Stomach (tissue), 9 donors: ENCODE results near the gene CPZ. TPM values are rescaled to one million over a fixed set of nuclear protein-coding genes. Genes with fewer than 3 reads are reported as not detected.

ENCODE experiments used
- DNase-seq, 2 donors: peaks; one replicate each; pipeline versions ENCODE4 v3.0.0 to v3.0.0-alpha.2; 2013 to 2019
- H3K27ac ChIP-seq, 5 donors: fragments of 200-600 bp in 4 of 5; sonication (generic) in 4 of 5; one replicate each; pipeline ENCODE4 v1.5.1; 2013 to 2019; ENCODE audit warnings: mild to moderate bottlenecking in 1 of 5, moderate library complexity in 1 of 5
- H3K27me3 ChIP-seq, 3 donors: fragments of 200-600 bp; sonication (generic); one replicate each; pipeline ENCODE4 v1.5.1; 2017 to 2019; ENCODE audit warnings: mixed run types in 1 of 3
- H3K36me3 ChIP-seq, 4 donors: fragments of 200-600 bp; sonication (generic); 1 replicate in 3 of 4; 2 replicates in 1 of 4; pipeline ENCODE4 v1.5.1; 2016 to 2019
- H3K4me1 ChIP-seq, 4 donors: fragments of 200-600 bp; sonication (generic); one replicate each; pipeline ENCODE4 v1.5.1; 2016 to 2019
- H3K4me3 ChIP-seq, 4 donors: fragments of 200-600 bp; sonication (generic) in 3 of 4; one replicate each; pipeline ENCODE4 v1.5.1; 2016 to 2019; ENCODE audit warnings: mild to moderate bottlenecking in 1 of 4
- H3K9me3 ChIP-seq, 4 donors: fragments of 200-600 bp; sonication (generic); one replicate each; pipeline ENCODE4 v1.5.1; 2016 to 2019
- CTCF ChIP-seq, 7 experiments: fragments of 450-650 bp in 4 of 7; fragments of 200-600 bp in 3 of 7; sonication (generic) in 3 of 7; IDR thresholded peaks; one replicate each; pipeline ENCODE4 v1.5.1; 2016 to 2019; ENCODE audit warnings: antibody characterized with exemption in 7 of 7, control low read depth in 2 of 7, mild to moderate bottlenecking in 1 of 7
- EP300 ChIP-seq: sonication (generic); formaldehyde crosslinking; IDR thresholded peaks from one replicate; pipeline ENCODE4 v1.6.1; 2017; ENCODE audit warnings: antibody characterized with exemption
- POLR2A ChIP-seq, 4 donors: fragments of 450-650 bp; IDR thresholded peaks; one replicate each; pipeline ENCODE4 v1.6.1; 2016; ENCODE audit warnings: antibody characterized with exemption in 4 of 4, control low read depth in 2 of 4, mild to moderate bottlenecking in 1 of 4, moderate library complexity in 1 of 4
- POLR2AphosphoS5 ChIP-seq, 3 donors: sonication (generic); formaldehyde crosslinking; IDR thresholded peaks; one replicate each; pipeline ENCODE4 v1.6.1; 2016; ENCODE audit warnings: antibody characterized with exemption in 3 of 3
- WGBS, 5 donors: extraction: QIAGEN DNeasy Blood & Tissue Kit in 3 of 5; methylation state at CpG; one replicate each; pipeline versions ENCODE4 v1.1.5 to v1.1.7; 2013 to 2018; 5-methylcytosine and 5-hydroxymethylcytosine counted together
- intact Hi-C: fragments of 100-400 bp; cut with DNase I; formaldehyde crosslinking; loops from one replicate; pipeline ENCODE4 v1.15.1; 2023; ENCODE audit warnings: low total_unique reads
- polyA plus RNA-seq, 3 donors: library from polyadenylated mRNA; stranded (reverse); fragments of 200-250 nt; gene quantifications; one replicate each; pipeline ENCODE4 v1.2.3, GENCODE V29; 2013
- total RNA-seq, 5 donors: library from RNA; depleted of rRNA; stranded (reverse); fragments of >200 nt; gene quantifications; one replicate each; pipeline versions ENCODE4 v1.1.0 to v1.2.3, GENCODE V29; 2014 to 2016
- donor health status: healthy with polysubstance abuse.
- donor health status: Bipolar disorder and iron deficiency.
- donor health status: healthy.

The CPZ gene
- total and polyA plus RNA-seq, 8 donors, result 0.25 to 13.2 (median 3.3) TPM; not detected in 2

DNA sequence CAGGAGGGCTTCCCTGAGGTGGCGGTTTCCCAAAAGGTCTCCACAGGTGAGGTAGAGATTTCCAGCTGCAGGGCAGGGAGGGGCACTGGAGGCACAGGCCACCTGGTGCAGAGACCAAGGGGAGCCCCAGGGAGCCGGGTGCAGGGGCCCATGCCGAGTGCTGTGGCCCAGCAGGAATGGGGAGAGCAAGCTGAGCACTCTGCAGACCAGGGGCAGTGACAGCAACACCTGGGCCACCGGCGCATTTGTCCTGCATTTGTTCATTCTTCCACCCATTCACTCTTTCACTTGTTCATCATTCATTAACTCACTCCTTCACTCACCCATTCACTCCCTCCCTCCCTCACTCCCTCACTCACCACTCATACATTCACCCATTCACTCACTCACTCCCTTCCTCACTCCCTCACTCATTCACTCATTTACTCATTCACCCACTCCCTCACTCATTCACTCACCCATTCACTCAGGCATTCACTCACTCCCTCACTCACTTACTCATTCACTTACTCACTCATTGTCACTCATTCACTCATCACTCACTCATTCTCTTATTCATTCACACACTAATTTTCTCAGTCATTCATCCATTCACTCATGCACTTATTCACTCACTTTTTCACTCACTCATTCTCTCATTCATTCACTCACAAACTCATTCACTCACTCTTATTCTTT lies 16.3 kb downstream of the CPZ start:
- Histone ChIP-seq H3K4me3 (no peak overlapping the region), H3K4me1 (peaks cover 0 to 7% (median 3%) of the 10 kb centered on the region in 4 donors), H3K27me3 (peaks cover 0 to 33% (median 14%) of the 10 kb centered on the region in 3 donors), H3K27ac (no peak overlapping the region), H3K9me3 (no peaks in the 10 kb centered on the region), H3K36me3 (no peaks in the 10 kb centered on the region)
- 64 to 74% (median 67%) methylated on average over 4 to 5 of the region's 5 CpGs for WGBS, 5 donors
- intact Hi-C loops, result loop anchor here (10.0 kb wide), 1 partner anchor 306 kb away; no protein-coding TSS in a partner anchor
- no peak for DNase-seq
- TF ChIP-seq POLR2A (IDR thresholded peaks at IDR 0.05) (no peak), POLR2AphosphoS5 (IDR thresholded peaks at IDR 0.05) (no peak), EP300 (no peak), CTCF (IDR thresholded peaks at IDR 0.05) (no peak)

- intact Hi-C loops, result loop anchor here (10.0 kb wide), 1 partner anchor 305 kb away; no protein-coding TSS in a partner anchor
Observed at GRCh38 chr4:8609406-8609805, 16.8 kb downstream of the CPZ start.

GRCh38 chr4:8609824-8610350 lies 17.3 kb downstream of the CPZ start:
- no peak overlapping the region for H3K4me3 ChIP-seq
- intact Hi-C loops, result loop anchor here (10.0 kb wide), 1 partner anchor 305 kb away; no protein-coding TSS in a partner anchor
- peaks cover 0 to 7% (median 3%) of the 10 kb centered on the region in 4 donors for H3K4me1 ChIP-seq
- TF ChIP-seq POLR2AphosphoS5 (IDR thresholded peaks at IDR 0.05) (no peak), EP300 (no peak), CTCF (IDR thresholded peaks at IDR 0.05) (no peak), POLR2A (IDR thresholded peaks at IDR 0.05) (no peak)
- H3K9me3 ChIP-seq, result no peaks in the 10 kb centered on the region
- peaks cover 0 to 32% (median 14%) of the 10 kb centered on the region in 3 donors for H3K27me3 ChIP-seq
- DNase-seq, result no peak
- no peaks in the 10 kb centered on the region for H3K36me3 ChIP-seq
- whole genome bisulfite sequencing, 5 donors, result 58 to 72% (median 67%) methylated on average over 7 to 9 of the region's 9 CpGs
- no peak overlapping the region for H3K27ac ChIP-seq

More at GRCh38 chr4:8609406-8609805, 16.8 kb downstream of the CPZ start:
- Histone ChIP-seq H3K36me3 (no peaks in the 10 kb centered on the region), H3K27ac (no peak overlapping the region), H3K27me3 (peaks cover 0 to 32% (median 14%) of the 10 kb centered on the region in 3 donors), H3K4me1 (peaks cover 0 to 7% (median 3%) of the 10 kb centered on the region in 4 donors), H3K9me3 (no peaks in the 10 kb centered on the region), H3K4me3 (no peak overlapping the region)
- TF ChIP-seq CTCF (IDR thresholded peaks at IDR 0.05), result no peak
- TF ChIP-seq EP300, result no peak
- no peak for TF ChIP-seq POLR2AphosphoS5 (IDR thresholded peaks at IDR 0.05)
- TF ChIP-seq POLR2A (IDR thresholded peaks at IDR 0.05), result no peak
- WGBS, 5 donors, result 65 to 93% (median 87%) methylated on average over 4 to 6 of the region's 6 CpGs
- no peak for DNase-seq

- H3K4me1 ChIP-seq, result peaks cover 0 to 7% (median 3%) of the 10 kb centered on the region in 4 donors
- H3K36me3 ChIP-seq, result no peaks in the 10 kb centered on the region
- no peak overlapping the region for H3K27ac ChIP-seq
- 68 to 78% (median 71%) methylated on average over 8 of the region's 8 CpGs for WGBS, 5 donors
- no peak overlapping the region for H3K4me3 ChIP-seq
- TF ChIP-seq POLR2A (IDR thresholded peaks at IDR 0.05) (no peak), CTCF (IDR thresholded peaks at IDR 0.05) (no peak), EP300 (no peak), POLR2AphosphoS5 (IDR thresholded peaks at IDR 0.05) (no peak)
- intact Hi-C loops, result no loop called here
- peaks cover 0 to 32% (median 14%) of the 10 kb centered on the region in 3 donors for H3K27me3 ChIP-seq
- DNase-seq, result no peak
- no peaks in the 10 kb centered on the region for H3K9me3 ChIP-seq
Observed at GRCh38 chr4:8610858-8611616, 18.5 kb downstream of the CPZ start.
